GM21381 (cell line): Measurements from ENCODE around the gene ORAI1.
"Not testable (repeated sequence)": the region's sequence is repeated elsewhere in the genome, so short reads cannot be mapped to it uniquely, and the experiment has no call there.

Source experiments
- ATAC-seq: cut with Tn5 transposase; IDR thresholded peaks from one replicate; pipeline ENCODE4 v1.9.1; 2021; ENCODE audit warnings: mild to moderate bottlenecking, moderate library complexity; ENCODE audit not compliant: unreplicated experiment

ORAI1 gene

GRCh38 chr12:121641343-121641630, 15.0 kb downstream of the ORAI1 start:
- ATAC-seq, result no peak

GRCh38 chr12:121648458-121649028, 22.2 kb downstream of the ORAI1 start:
- no peak for ATAC-seq

DNA sequence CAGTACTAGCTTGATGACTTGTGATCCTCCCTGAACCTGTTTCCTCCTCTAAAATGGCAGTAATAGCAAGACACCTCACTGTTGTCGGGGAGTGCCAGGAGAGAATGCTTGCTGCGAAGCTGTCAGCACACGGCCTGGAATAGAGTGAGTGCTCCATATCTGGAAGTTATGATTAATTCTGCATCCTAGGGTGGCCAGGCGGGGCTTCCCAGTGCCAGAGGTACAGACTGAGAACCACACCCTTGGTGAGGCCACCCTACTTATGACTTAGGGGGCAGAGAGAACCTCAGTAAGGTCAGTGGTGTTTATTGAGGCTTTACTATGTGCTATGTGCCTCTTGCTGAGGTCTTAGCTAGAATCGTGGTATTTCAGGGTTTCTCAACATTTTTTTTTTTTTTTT, 23.0 kb downstream of the ORAI1 start:
- ATAC-seq, result no peak

GRCh38 chr12:121649819-121650353, 23.6 kb downstream of the ORAI1 start:
- no peak for ATAC-seq

- ATAC-seq, result no peak
Measured at GRCh38 chr12:121651320-121651719, 25.0 kb downstream of the ORAI1 start.

- no peak for ATAC-seq
Measured at GRCh38 chr12:121652767-121653497, 26.6 kb downstream of the ORAI1 start.

- ATAC-seq, result no peak
Measured at GRCh38 chr12:121653999-121654398, 27.7 kb downstream of the ORAI1 start.

DNA sequence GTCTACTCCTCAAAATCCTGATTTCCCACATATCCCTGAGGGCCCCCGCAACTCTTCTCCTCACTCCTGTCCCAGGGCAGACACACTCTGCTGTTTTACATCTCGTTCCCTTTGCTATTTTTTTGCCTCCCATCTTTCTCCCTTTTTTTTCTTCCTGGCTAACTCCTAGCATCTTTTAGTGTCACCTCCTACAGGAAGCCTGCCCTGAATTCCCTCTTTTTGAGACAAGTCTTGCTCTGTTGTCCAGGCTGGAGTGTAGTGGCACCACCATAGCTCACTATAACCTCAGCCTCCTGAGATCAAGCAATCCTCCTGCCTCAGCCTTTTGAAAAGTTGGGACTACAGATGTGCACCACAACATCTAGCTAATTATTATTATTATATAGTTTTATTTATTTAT, 29.8 kb downstream of the ORAI1 start:
- ATAC-seq, result no peak

DNA sequence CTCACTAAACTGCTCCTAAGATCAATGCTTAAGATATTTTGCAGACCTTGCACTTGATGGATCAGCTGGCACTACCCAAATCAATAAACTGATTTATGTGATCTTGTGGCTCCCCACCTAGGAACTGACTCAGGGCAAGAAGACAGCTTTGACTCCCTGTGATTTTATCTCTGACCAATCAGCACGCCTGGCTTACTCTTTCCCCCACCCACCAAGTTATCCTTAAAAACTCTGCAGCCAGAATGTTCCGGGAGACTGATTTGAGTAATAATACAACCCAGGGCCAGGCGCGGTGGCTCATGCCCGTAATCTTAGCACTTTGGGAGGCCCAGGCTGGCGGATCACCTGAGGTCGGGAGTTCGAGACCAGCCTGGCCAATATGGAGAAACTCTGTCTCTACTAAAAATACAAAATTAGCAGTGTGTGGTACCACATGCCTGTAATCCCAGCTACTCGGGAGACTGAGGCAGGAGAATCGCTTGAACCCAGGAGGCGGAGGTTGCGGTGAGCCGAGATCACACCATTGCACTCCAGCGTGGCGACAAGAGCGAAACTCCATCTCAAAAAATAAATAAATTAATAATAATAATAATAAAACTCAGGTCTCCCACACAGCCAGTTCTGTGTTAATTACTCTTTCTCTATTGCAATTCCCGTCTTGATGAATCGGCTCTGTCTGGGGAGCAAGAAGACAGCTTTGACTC, 31.1 kb downstream of the ORAI1 start:
- ATAC-seq, result no peak

DNA sequence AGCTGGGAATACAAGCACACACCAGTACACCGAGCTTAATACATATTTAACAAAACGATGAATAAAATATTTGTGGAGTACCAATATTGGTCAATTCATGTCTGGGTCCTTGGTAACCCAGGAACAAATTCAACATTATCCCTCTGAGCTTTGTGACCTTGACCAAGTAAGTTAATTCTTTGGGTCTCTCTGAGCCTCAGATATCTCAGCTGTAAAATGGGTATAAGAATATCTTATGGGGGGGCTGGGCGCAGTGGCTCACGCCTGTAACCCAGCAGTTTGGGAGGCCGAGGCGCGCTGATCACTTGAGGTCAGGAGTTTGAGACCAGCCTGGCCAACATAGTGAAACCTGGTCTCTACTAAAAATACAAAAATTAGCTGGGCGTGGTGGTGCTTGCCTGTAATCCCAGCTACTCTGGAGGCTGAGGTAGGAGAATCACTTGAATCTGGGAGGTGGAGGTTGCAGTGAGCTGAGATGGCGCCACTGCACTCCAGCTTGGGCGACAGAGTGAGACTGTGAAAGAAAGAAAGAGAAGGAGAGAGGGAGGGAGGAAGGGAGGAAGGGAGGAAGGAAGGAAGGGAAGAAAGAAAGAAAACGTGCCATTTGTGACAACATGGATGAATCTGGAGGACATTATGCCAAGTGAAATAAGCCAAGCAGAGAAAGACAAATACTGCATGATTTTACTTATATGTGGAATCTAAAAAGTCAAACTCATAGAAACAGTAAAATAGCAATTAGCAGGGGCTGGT, 35.2 kb downstream of the ORAI1 start:
- not testable (repeated sequence) for ATAC-seq

GRCh38 chr12:121663610-121663929, 37.2 kb downstream of the ORAI1 start:
- no peak for ATAC-seq

DNA sequence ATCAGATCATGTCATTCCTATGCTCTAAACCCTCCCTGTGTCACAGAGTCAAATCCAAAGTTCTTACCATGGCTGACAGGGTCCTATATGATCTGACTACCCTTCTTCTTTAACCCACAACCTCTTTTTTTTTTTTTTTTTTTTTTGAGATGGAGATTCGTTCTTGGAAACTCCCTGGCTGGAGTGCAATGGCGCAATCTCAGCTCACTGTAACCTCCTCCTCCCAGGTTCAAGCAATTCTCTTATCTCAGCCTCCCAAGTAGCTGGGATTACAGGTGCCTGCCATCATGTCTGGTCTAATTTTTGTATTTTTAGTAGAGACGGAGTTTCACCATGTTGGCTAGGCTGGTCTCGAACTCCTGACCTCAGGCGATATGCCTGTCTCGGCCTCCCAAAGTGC, 40.5 kb downstream of the ORAI1 start:
- not testable (repeated sequence) for ATAC-seq

- no peak for ATAC-seq
Measured at GRCh38 chr12:121668750-121669520, 42.6 kb downstream of the ORAI1 start.

GRCh38 chr12:121669521-121669900, 43.2 kb downstream of the ORAI1 start, which contains the start of gene MORN3:
Gene MORN3, minus strand, starts transcription at chr12:121669654. Its CDS starts 171 bp downstream, at chr12:121669483.
- ATAC-seq, result no peak

DNA sequence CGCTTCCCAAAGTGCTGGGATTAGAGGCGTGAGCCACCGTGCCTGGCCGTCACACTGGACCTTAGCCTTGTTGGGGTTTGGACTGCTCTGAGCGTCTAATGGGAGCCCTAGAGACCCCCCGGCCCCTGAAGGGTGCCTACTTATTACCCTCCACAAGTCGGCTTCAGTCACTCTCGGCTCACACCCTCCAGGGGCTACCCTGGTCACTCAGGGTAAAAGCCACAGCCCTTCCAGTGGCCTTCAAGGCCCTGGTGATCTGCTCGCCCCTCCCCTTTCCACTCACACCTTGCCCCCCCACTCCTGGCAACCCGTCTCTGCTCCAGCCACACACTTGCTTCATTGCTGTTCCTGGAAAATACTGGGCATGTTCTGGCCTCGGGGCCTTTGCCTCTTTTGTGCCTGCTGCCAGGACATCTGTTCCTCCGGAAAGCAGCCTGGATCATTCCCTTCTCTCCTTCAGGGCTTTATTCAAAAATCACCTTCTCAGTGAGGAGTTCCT, 46.7 kb downstream of the ORAI1 start:
- ATAC-seq, result no peak

DNA sequence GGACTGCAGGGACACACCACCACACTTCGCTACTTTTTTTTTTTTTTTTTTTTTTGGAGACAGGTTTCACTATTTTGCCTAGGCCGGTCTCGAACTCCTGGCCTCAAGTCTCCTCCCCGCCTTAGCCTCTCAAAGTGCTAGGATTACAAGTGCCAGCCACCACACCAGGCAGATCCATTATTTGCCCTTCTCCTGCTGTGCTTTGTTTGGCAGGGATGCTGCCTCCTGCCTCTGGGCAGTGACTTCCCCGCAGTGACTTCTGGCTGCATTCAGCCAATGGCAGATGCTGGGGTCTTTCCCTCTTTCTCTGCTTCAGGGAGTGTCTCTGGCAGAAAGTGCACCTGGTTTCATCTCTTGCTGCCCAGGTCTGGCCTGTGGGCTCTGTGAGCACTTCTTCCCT, 49.9 kb downstream of the ORAI1 start:
- ATAC-seq, result no peak

GRCh38 chr12:121678305-121678704, 52.0 kb downstream of the ORAI1 start:
- no peak for ATAC-seq

GRCh38 chr12:121678716-121679300, 52.5 kb downstream of the ORAI1 start:
- no peak for ATAC-seq

DNA sequence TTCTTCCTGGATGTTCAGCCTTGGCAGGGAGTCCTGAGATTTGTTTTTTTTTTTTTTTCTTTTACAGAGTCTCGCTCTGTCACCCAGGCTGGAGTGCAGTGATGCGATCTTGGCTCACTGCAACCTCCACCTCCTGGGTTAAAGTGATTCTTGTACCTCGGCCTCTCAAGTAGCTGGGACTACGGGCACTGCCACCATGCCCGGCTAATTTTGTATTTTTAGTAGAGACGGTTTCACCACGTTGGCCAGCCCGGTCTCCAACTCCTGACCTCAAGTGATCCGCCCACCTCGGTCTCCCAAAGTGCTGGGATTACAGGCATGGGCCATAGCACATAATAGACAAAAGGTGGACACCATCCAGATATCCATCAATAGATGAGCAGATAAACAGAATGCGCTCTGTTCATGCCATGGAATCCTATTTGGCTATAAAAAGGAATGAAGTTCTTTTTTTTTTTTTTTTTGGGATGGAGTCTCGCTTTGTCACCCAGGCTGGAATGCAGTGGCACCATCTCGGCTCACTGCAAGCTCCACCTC, 53.4 kb downstream of the ORAI1 start:
- ATAC-seq, result not testable (repeated sequence)

- no peak for ATAC-seq
Measured at GRCh38 chr12:121688966-121689365, 62.6 kb downstream of the ORAI1 start.
